K562 (cell line): ENCODE measurements around the gene DUSP9. TPM values are rescaled to one million over a fixed set of nuclear protein-coding genes. Genes with fewer than 3 reads are reported as not detected.

Experiments used
- ATAC-seq: fragments of 200-7000 bp; cut with Tn5 transposase; 3 replicates; pipeline ENCODE4 v1.9.1; 2020; ENCODE audit warnings: moderate library complexity
- BruUV-seq: library from RNA; stranded (reverse); fragments of 400-500 nt; replicated peaks from 2 replicates; lab custom pipeline; 2021; lab: Mats Ljungman, UMichigan
- CTCF ChIA-PET: fragments of 300-600 bp; formaldehyde crosslinking; extraction: SDS; loops from one replicate; lab custom pipeline; 2021; ENCODE audit warnings: low intra/inter-chr PET ratio; lab: Yijun Ruan, JAX
- POLR2A ChIA-PET: fragments of 300-600, 350-650 bp; sonication (Branson Sonifier 250); formaldehyde crosslinking; extraction: SDS; loops from one replicate; lab custom pipeline; 2021; ENCODE audit warnings: antibody characterized with exemption, inconsistent platforms; lab: Yijun Ruan, JAX
- DNase-seq, 4 experiments: peaks; one replicate each; pipeline versions ENCODE4 v3.0.0 to v3.0.0-alpha.2; 2011 to 2018; ENCODE audit warnings: low spot score in 3 of 4, mixed read lengths in 3 of 4; ENCODE audit errors: extremely low read depth in 1 of 4
- FAIRE-seq: peaks from 2 replicates; lab custom pipeline; 2011; peaks lifted over from hg19 to GRCh38; lab: Jason Lieb, UNC
- H2AFZ ChIP-seq: 2 replicates; pipeline ENCODE4 v1.6.0; 2011; ENCODE audit warnings: low read depth, low read length, control low read depth, inconsistent platforms
- H3K27ac ChIP-seq: fragments of 200-600 bp; 3 replicates; pipeline ENCODE4 v1.8.0; 2011; ENCODE audit warnings: low read depth, mild to moderate bottlenecking, control low read depth, inconsistent platforms, low read length, moderate library complexity, mixed read lengths; ENCODE audit errors: extremely low read depth
- H3K27me3 ChIP-seq, 2 experiments: fragments of 300-600 bp in 1 of 2; 2 replicates in 1 of 2; 3 replicates in 1 of 2; pipeline versions ENCODE4 v1.6.0 to v1.8.0; 2011; ENCODE audit warnings: inconsistent platforms in 2 of 2, low read length in 2 of 2, mild to moderate bottlenecking in 1 of 2, mixed read lengths in 1 of 2, moderate library complexity in 1 of 2; ENCODE audit not compliant: control insufficient read depth in 2 of 2, insufficient read depth in 2 of 2
- H3K36me3 ChIP-seq: fragments of 300-600 bp; 3 replicates; pipeline ENCODE4 v1.8.0; 2011; ENCODE audit warnings: mild to moderate bottlenecking, low read length, inconsistent platforms; ENCODE audit not compliant: control insufficient read depth, insufficient read depth
- H3K4me1 ChIP-seq, 2 experiments: fragments of 200-600 bp in 1 of 2; replicated peaks in 1 of 2; 2 replicates in 1 of 2; 3 replicates in 1 of 2; pipeline versions ENCODE4 v1.5.1 to v1.8.0; 2011; ENCODE audit warnings: inconsistent platforms in 2 of 2, low read length in 2 of 2, mild to moderate bottlenecking in 1 of 2, mixed read lengths in 1 of 2, moderate library complexity in 1 of 2; ENCODE audit not compliant: control insufficient read depth in 2 of 2, insufficient read depth in 2 of 2
- H3K4me2 ChIP-seq: 2 replicates; pipeline ENCODE4 v1.6.1; 2011; ENCODE audit warnings: low read length, control low read depth, inconsistent platforms, mixed read lengths; ENCODE audit not compliant: insufficient read depth
- H3K4me3 ChIP-seq: fragments of 200-600 bp; sonication (generic), shearing (Covaris generic); 2 replicates; pipeline ENCODE4 v1.5.1; 2016; ENCODE audit warnings: control low read depth, inconsistent platforms
- H3K79me2 ChIP-seq: fragments of 200-600 bp; 3 replicates; pipeline ENCODE4 v1.8.0; 2011; ENCODE audit warnings: low read length, inconsistent platforms; ENCODE audit not compliant: control insufficient read depth, insufficient read depth
- H3K9ac ChIP-seq, 2 experiments: 2 replicates each; pipeline versions ENCODE4 v1.6.0 to v1.6.1; 2011; ENCODE audit warnings: low read depth in 2 of 2, low read length in 2 of 2, control low read depth in 1 of 2, inconsistent platforms in 1 of 2, mild to moderate bottlenecking in 1 of 2, mixed read lengths in 1 of 2; ENCODE audit not compliant: insufficient read depth in 1 of 2
- H3K9me1 ChIP-seq: one replicate; pipeline ENCODE4 v1.6.0; 2011; ENCODE audit warnings: inconsistent platforms, mild to moderate bottlenecking, low read length, moderate library complexity; ENCODE audit not compliant: control insufficient read depth, insufficient read depth
- H3K9me3 ChIP-seq: replicated peaks from 2 replicates; pipeline ENCODE4 v1.5.1; 2011; ENCODE audit warnings: low read depth, low read length, inconsistent platforms; ENCODE audit not compliant: control insufficient read depth, insufficient read depth
- H4K20me1 ChIP-seq: replicated peaks from 2 replicates; pipeline ENCODE4 v1.6.1; 2011; ENCODE audit warnings: low read length, inconsistent platforms, mixed read lengths; ENCODE audit not compliant: control insufficient read depth, insufficient read depth
- EZH2 ChIP-seq: IDR thresholded peaks from 2 replicates; pipeline ENCODE4 v1.6.1; 2012; ENCODE audit warnings: low read depth, mild to moderate bottlenecking, inconsistent platforms, low read length, borderline replicate concordance
- HNRNPUL1 ChIP-seq: fragments of 200-400 bp; formaldehyde crosslinking; IDR thresholded peaks from 2 replicates; pipeline ENCODE4 v1.6.1; 2017; ENCODE audit warnings: low read length
- MTA2 ChIP-seq: fragments of 450-650 bp; IDR thresholded peaks from 2 replicates; pipeline ENCODE4 v1.6.1; 2016; ENCODE audit warnings: low read depth
- ZEB2 ChIP-seq: fragments of 450-650 bp; IDR thresholded peaks from 2 replicates; pipeline ENCODE4 v1.6.1; 2016
- ZNF79 ChIP-seq: fragments of 250-450 bp; sonication (Bioruptor Pico); IDR thresholded peaks from 2 replicates; pipeline ENCODE4 v1.4.0; 2020; ENCODE audit warnings: low read depth, mild to moderate bottlenecking, moderate library complexity
- WGBS: fragments of 100-300 bp; shearing (Covaris generic); methylation state at CpG from one replicate; pipeline ENCODE4 v1.1.6; 2016; ENCODE audit warnings: low coverage, mixed read lengths; ENCODE audit not compliant: insufficient coverage; ENCODE audit errors: missing lambda C conversion rate; 5-methylcytosine and 5-hydroxymethylcytosine counted together
- in situ Hi-C: fragments of 300-500 bp; cut with MboI; formaldehyde crosslinking; loops from 4 replicates; pipeline ENCODE4 v1.15.0; 2018; ENCODE audit warnings: inconsistent platforms, mixed read lengths
- intact Hi-C: fragments of 100-400 bp; cut with micrococcal nuclease; formaldehyde crosslinking; loops from 2 replicates; pipeline ENCODE4 v1.14.2; 2022
- polyA plus RNA-seq, 8 experiments: library from polyadenylated mRNA; depleted of rRNA in 4 of 8; stranded (reverse) in 5 of 8; unstranded in 3 of 8; fragments of >200 nt; fragmentation: Nextera tagmentation in 2 of 8; fragmentation: Illumina TruSeq in 1 of 8; extraction: Ambion mirVana in 2 of 8; extraction: Trizol in 1 of 8; gene quantifications; 2 replicates each; pipeline versions ENCODE4 v1.2.1 to v1.2.3, GENCODE V29; 2011 to 2014; ENCODE audit warnings: inconsistent platforms in 1 of 8, missing spikeins in 1 of 8
- total RNA-seq, 7 experiments: library from RNA; depleted of rRNA in 6 of 7; stranded (reverse); fragments of >200 nt in 6 of 7; fragmentation: Illumina TruSeq in 2 of 7; extraction: Trizol in 2 of 7; gene quantifications; 2 replicates each; pipeline versions ENCODE4 v1.2.1 to v1.2.3, GENCODE V29; 2011 to 2021; ENCODE audit warnings: low replicate concordance in 1 of 7
- TF ChIP-seq, protein P1 (sequence below), 2 experiments: fragments of 450-650 bp; IDR thresholded peaks; 2 replicates each; pipeline ENCODE4 v1.6.1; 2016; ENCODE audit warnings: mild to moderate bottlenecking in 2 of 2, borderline replicate concordance in 1 of 2, low read depth in 1 of 2, moderate library complexity in 1 of 2

Gene DUSP9
- total and polyA plus RNA-seq, 9 of the 15 experiments (the other 6 are each of a cell fraction or from before 2014, with no cell fraction given) = 0.11 to 14.1 (median 5.5) TPM

DNA sequence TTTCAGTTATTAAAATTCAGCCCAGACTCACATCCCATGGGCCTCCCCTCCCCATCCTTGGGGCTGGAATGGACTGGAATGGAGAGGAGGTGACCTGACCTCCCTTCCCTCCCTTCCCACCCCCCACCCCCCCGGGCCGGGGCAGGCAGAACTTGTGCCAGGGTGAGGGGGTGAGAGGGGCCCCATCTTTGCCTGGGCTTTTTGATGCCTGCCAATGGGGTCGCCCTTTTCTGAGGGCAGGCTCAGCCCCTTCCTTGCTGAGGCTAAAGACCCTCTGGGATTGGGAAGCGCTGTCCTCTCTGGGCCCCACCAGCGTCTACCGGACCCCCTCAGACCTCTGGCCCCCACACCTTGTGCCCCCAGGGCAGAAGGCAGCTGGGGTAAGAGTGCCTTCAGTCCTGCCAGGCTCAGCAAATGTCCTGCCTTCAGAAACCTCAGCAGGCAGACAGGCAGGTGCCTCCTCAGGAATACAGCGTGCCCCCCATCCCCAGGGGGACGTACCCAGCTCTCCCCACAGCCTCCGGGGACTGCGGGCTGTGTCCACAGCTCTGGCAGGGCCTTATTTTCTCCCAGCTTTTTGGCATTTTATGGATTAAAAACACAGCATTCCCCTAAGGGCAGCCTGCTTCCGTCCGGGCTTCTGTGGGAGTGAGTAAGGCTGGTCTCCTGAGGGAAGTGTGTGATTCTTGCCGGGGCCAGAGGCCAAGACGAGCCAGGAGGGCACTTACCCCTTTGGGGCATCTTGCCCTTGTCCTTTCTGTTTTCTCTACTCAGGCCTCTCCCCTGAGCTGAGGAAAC lies 35.5 kb upstream of the DUSP9 start:
- peaks cover 16 to 42% of the 10 kb centered on the region in 2 experiments for H3K27me3 ChIP-seq
- no peaks in the 10 kb centered on the region for H3K9me1 ChIP-seq
- no peak for FAIRE-seq
- no peak overlapping the region; a peak in 1 of 4 replicates for H3K9ac ChIP-seq
- H2AFZ ChIP-seq = no peak overlapping the region
- no TSS peak for BruUV-seq
- no peaks in the 10 kb centered on the region for H4K20me1 ChIP-seq
- peaks cover 0 to 19% of the 10 kb centered on the region in 2 experiments; a peak in 2 of 5 replicates for H3K4me1 ChIP-seq
- POLR2A ChIA-PET = interaction anchor here (0.6 kb wide), 1 partner anchor 105 kb away, joined by 3 read pairs; no protein-coding TSS in a partner anchor
- H3K9me3 ChIP-seq = no peaks in the 10 kb centered on the region
- no peak overlapping the region for H3K4me2 ChIP-seq
- no peak overlapping the region for H3K4me3 ChIP-seq
- H3K36me3 ChIP-seq = no peaks in the 10 kb centered on the region
- H3K79me2 ChIP-seq = no peaks in the 10 kb centered on the region
- CTCF ChIA-PET = interaction anchor here (1.2 kb wide), 1 partner anchor 56 kb away, joined by 3 read pairs; no protein-coding TSS in a partner anchor
- DNase-seq = no peak
- WGBS = 31% methylated on average over 10 of the region's 14 CpGs
- H3K27ac ChIP-seq = no peak overlapping the region
- intact Hi-C loops = loop anchor here (2.0 to 5.0 kb wide), 2 partner anchors 36 to 97 kb away; partner anchors contain the start of gene DUSP9
- TF ChIP-seq ZNF79 = no peak
- TF ChIP-seq MTA2 = no peak
- no peak for ATAC-seq
- in situ Hi-C loops = loop anchor here (5.0 kb wide), 1 partner anchor 56 kb away; no protein-coding TSS in a partner anchor

GRCh38 chrX:153612413-153612812 lies 34.6 kb upstream of the DUSP9 start:
- Histone ChIP-seq H3K9me1 (no peaks in the 10 kb centered on the region), H3K4me3 (no peak overlapping the region), H3K9ac (no peak overlapping the region), H3K27me3 (peaks cover 11 to 37% of the 10 kb centered on the region in 2 experiments), H3K36me3 (no peaks in the 10 kb centered on the region), H3K9me3 (no peaks in the 10 kb centered on the region), H4K20me1 (no peaks in the 10 kb centered on the region), H3K27ac (no peak overlapping the region), H2AFZ (no peak overlapping the region), H3K4me2 (no peak overlapping the region), H3K79me2 (no peaks in the 10 kb centered on the region), H3K4me1 (peaks cover 0 to 19% of the 10 kb centered on the region in 2 experiments; a peak in 2 of 5 replicates)
- intact Hi-C loops (loop anchor here (5.0 kb wide), 1 partner anchor 35 kb away; the partner anchor contains the start of gene DUSP9), in situ Hi-C loops (loop anchor here (5.0 kb wide), 1 partner anchor 55 kb away; no protein-coding TSS in a partner anchor)
- WGBS = 23% methylated on average over 9 of the region's 10 CpGs
- TF ChIP-seq HNRNPUL1 (no peak), EZH2 (no peak), ZEB2 (no peak)
- TF ChIP-seq, protein P1, sequence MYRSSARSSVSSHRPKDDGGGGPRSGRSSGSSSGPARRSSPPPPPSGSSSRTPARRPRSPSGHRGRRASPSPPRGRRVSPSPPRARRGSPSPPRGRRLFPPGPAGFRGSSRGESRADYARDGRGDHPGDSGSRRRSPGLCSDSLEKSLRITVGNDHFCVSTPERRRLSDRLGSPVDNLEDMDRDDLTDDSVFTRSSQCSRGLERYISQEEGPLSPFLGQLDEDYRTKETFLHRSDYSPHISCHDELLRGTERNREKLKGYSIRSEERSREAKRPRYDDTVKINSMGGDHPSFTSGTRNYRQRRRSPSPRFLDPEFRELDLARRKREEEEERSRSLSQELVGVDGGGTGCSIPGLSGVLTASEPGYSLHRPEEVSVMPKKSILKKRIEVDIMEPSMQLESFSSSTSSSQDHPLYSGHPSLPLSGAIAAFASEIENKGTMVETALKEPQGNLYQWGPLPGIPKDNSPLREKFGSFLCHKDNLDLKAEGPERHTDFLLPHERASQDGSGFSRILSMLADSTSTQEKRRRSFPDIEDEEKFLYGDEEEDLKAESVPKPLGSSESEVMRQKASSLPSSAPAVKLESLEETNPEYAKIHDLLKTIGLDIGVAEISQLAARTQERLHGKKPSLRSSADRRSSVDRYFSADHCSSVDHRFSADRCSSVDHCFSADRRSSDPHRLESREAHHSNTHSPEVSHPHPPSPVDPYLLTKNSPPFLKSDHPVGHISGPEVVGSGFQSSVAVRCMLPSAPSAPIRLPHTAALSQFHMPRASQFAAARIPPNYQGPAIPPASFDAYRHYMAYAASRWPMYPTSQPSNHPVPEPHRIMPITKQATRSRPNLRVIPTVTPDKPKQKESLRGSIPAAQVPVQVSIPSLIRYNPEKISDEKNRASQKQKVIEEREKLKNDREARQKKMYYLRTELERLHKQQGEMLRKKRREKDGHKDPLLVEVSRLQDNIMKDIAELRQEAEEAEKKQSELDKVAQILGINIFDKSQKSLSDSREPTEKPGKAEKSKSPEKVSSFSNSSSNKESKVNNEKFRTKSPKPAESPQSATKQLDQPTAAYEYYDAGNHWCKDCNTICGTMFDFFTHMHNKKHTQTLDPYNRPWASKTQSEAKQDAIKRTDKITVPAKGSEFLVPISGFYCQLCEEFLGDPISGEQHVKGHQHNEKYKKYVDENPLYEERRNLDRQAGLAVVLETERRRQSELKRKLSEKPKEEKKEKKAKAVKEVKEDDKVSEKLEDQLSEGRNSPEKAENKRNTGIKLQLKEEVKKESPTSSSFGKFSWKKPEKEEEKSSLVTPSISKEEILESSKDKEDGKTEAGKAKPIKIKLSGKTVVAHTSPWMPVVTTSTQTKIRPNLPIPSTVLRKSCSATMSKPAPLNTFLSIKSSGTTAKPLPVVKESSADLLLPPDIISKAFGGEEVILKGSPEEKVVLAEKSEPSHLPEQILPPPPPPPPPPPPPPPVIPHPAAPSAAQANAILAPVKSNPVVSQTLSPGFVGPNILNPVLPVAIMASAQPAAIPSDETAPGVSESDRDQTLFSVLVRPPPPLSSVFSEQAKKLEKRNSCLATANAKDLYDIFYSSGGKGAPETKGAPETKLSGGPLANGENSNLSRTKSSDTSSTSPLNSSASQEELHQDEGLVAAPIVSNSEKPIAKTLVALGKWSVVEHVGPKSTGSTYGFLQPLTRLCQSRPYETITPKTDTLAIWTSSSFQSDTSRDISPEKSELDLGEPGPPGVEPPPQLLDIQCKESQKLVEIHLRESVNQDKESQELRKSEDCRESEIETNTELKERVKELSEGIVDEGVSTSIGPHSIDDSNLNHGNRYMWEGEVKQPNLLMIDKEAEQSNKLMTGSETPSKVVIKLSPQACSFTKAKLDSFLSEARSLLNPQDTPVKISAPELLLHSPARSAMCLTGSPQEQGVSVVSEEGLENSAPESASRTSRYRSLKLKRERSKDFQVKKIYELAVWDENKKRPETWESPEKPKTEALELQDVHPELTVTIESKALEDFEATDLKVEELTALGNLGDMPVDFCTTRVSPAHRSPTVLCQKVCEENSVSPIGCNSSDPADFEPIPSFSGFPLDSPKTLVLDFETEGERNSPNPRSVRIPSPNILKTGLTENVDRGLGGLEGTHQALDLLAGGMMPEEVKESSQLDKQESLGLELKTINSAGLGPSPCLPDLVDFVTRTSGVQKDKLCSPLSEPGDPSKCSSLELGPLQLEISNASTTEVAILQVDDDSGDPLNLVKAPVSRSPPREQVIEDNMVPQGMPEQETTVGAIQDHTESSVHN (IDR thresholded peaks at IDR 0.05; ENCODE audit: borderline replicate concordance in 1 of 2, low read depth in 1 of 2) = no peak
- no peak for FAIRE-seq
- BruUV-seq = no TSS peak
- ATAC-seq = no peak
- no peak for DNase-seq
- ChIA-PET POLR2A (no interaction called here), CTCF (no interaction called here)
